ENCODE measurements around the gene GALNT2.

DNA sequence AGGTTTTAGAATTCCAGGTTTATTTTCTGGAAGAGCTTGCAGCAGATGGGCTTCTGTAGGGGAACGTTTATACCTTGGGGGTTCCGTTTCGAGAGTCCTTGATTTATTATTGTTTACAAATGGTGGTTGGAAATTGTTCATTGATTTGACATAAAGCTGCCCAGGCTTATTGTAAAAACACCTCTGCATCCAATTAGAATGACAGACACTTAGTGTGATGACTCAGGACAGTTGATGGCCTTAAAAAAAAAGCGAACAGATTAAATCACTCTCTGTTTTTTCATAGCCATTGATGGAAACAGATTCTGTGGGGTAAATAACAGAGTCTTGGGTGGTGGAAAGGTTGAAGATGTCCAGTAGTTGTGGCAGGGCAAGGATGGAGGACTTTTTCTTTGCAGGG lies 35.4 kb downstream of the GALNT2 start:
- TF ChIP-seq YY1 (IDR thresholded peaks at IDR 0.05; ENCODE audit: insufficient read depth, insufficient read length) (no peak), ZNF274 (IDR thresholded peaks at IDR 0.05; ENCODE audit: low read depth, low read length) (no peak), SUZ12 (IDR thresholded peaks at IDR 0.05; ENCODE audit: extremely low read depth, insufficient read depth, insufficient read length) (no peak)
